NCI-H1436 (cell line): ENCODE data around the gene LEO1.

ENCODE experiments used
- DNase-seq: peaks from one replicate; lab custom pipeline; 2025; lab: John Stamatoyannopoulos, UW

Gene LEO1

DNA sequence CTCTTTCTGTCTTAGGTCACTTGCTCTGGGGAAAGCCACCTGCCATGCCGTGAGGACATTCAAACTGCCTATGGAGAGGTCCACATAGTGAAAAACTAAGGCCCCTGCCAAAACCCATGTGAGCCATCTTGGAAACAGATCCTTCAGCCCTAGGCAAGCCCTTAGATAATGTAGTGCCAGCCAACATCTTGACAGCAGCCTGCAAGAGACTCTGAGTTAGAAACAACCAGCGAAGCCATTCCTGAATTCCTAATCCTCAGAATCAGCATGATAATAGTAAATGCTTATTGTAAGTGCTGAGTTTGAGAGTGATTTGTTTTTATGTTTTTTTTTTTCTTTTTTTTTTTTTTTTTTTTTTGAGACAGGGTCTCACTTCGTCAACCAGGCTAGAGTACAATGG, 40.6 kb downstream of the LEO1 start:
- no peak for DNase-seq

- DNase-seq: no peak
Observed at GRCh38 chr15:51926809-51927208, 44.8 kb downstream of the LEO1 start.

GRCh38 chr15:51924156-51925068, 47.2 kb downstream of the LEO1 start:
- no peak for DNase-seq

DNA sequence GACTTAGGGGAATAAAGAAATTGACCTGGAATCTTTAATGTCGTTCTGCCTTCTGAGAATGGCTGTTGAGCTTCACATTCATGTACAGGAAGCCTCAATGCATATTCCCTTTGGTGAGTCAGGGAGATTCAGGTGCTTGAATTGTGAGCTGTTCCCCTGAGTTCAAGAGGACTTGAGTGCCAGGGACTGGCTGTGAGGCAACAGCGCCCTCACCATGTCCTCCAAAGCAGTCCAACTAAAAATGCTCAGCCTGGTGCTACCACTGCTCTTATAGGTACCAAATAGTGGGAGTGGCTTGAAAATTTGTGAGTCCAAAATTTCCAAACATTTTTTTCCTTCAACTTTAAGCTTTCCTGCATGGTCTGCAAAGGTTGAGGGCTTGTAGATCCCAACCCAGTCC, 54.1 kb downstream of the LEO1 start:
- peak; percentile 33 for DNase-seq

DNA sequence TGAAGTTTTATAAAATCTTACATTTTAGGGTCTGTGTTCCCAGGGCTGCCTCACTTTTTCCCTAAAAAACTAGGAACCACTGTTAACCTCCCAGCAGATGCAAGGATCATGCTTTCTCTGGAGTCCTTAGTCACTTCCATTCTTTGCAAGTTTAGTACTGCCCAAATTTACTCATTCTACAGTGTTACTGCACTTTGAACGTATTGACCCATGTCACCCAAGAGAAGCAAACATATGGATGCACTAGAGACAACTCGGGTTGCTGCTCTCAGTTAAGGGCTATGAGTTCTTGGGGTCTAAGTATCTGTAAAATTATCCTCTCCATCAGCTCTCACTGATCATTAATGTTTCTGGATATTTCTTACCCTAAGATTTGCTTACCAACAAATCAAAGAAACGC, 59.0 kb downstream of the LEO1 start:
- DNase-seq: no peak

- no peak for DNase-seq
Observed at GRCh38 chr15:51909584-51909983, 62.0 kb downstream of the LEO1 start.

GRCh38 chr15:51908316-51908715, 63.3 kb downstream of the LEO1 start:
- no peak for DNase-seq

DNA sequence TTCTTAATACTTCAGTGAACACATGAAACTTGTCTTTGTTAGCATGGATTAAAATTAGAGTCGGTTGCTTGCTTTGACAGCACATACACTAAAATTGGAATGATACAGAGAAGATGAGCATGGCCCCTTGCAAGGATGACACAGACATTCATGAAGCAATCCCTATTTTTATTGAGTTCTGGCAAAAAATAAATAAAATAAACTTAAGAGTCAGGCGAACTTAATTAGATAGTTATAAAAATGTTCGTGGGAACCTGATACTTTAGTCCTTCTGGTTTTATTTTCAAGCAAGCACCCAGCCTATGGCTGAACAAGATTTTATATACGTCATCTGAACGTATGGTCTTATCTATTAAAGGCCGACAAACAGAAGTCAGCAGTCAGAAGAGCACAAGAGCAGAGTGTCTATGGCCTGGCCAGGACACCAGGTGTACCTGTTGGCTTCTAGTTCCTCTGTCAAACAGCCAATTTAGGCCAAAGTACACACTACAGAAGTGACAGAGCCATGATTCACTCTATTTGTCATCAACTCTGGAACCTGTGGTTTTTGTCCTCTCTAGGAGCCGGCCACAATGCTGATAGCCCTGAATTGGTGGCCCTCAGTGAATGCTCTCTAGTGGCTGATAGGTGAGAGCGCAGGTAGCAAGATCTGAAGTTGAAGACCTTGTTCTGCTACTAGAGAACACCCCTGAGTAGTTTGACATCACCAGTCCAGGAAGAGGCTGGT, 64.3 kb downstream of the LEO1 start:
- no peak for DNase-seq

DNA sequence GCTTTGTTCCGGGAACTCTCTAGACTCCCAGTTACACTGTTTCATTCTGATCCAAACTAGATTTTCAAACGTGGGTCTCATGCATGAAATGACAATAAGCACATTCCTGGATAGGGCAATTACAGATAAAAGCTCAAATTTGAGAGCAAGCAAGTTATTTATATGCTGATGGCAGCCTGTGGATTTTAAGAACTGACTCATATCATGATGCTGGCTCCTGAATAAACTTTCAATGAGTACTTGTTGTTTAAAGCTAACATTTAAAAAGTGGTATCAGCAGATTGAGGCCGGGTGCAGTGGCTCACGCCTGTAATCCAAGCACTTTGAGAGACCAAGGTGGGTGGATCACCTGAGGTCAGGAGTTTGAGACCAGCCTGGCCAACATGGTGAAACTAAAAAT, 66.6 kb downstream of the LEO1 start:
- DNase-seq: no peak

DNA sequence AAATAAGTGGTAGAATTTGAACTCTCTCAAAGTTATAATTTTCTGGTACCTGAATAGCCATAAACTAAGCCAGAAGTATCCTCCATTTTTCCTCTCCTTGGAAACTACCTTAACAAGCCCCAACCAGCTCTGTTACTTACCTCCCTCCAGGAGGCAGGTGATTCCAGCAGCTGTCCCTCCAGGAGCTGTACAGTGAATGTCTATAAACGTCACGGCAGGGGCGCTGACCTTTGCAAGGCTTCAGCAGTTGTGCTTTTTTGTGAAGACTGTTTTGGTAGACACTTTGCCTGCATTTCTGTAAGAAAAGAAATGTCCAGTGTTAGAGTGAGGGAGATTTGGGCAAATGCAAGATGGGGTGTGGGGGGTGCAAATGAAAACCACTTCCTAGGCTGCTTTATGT, 67.2 kb downstream of the LEO1 start:
- no peak for DNase-seq

GRCh38 chr15:51889486-51889885, 82.1 kb downstream of the LEO1 start:
- no peak for DNase-seq

DNA sequence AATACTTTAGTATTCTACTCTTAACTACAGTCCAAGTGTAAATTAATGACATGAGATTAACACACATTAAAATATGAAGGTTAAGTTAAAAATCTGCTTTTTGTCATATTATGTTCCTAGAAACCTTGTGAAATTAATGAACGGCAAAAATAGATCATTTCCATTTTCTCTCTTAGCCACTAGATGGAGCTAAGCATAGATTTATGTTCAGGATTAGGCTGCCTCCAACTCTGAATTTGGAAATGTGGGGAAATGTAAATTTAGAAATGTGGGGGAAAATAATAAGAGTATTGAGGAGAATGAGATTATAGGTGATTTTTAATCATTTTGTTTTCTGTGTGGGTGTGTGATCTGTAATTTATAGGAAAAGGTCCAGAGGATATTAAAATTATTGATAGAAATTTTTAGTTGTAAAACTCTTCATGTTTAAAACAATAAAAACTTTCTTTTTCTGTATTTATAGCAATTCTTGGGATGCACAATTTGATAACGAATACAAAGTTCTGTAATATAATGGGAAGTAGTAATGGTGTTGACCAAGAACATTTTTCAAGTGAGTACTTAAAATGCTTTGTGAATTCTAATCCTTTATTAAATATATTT, 82.9 kb downstream of the LEO1 start:
- peak; percentile 5 for DNase-seq
